Stomach (tissue), 4 donors: Measurements from ENCODE around the gene PSENEN.

ENCODE experiments used
- CTCF ChIP-seq, 7 experiments: fragments of 450-650 bp in 4 of 7; fragments of 200-600 bp in 3 of 7; sonication (generic) in 3 of 7; IDR thresholded peaks; one replicate each; pipeline ENCODE4 v1.5.1; 2016 to 2019; ENCODE audit warnings: antibody characterized with exemption in 7 of 7, control low read depth in 2 of 7, mild to moderate bottlenecking in 1 of 7
- POLR2AphosphoS5 ChIP-seq, 3 donors: sonication (generic); formaldehyde crosslinking; IDR thresholded peaks; one replicate each; pipeline ENCODE4 v1.6.1; 2016; ENCODE audit warnings: antibody characterized with exemption in 3 of 3

DNA sequence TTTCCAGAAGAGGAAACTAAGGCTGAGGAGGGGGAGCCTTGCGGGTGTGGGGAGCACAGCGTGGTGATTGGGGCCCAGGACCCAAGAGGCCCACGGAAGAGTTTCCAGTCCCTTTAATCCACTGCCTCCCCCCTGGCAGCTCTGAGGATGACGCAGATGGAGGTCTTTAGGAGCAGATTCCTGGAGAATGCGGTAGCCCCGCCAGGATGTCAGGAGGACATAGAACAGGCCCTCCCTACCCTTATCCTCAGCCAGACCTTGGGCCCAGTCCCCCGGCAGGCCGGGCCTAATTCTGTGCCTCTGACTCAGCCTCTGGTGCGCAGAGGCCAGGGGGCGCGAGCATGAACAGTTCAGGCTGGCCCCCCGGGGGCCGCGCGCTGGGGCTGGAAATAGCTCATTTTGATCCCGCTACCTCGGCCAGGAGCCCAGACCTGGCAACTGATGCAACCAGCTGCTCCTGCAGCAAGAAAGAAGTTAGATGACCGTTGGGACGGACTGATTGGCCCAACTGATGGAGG, 11.8 kb downstream of the PSENEN start:
- TF ChIP-seq CTCF (IDR thresholded peaks at IDR 0.05) (no peak), POLR2AphosphoS5 (IDR thresholded peaks at IDR 0.05) (peak; percentile 74 to 94 (median 79))
